ENCODE data around the gene PSEN1.
A peak's percentile ranks its signal among the peaks of the same experiment; 100 is the strongest.

The PSEN1 gene

GRCh38 chr14:73252491-73253322, 116.4 kb downstream of the PSEN1 start:
- no peaks in the 10 kb centered on the region for H3K36me3 Mint-ChIP-seq
- H3K9me3 Mint-ChIP-seq: no peaks in the 10 kb centered on the region
- no peak overlapping the region for H3K27ac Mint-ChIP-seq
- ATAC-seq (replicated peaks) (no peak), DNase-seq (no peak)
- peaks cover 19 to 21% of the 10 kb centered on the region in 2 donors for H3K4me1 Mint-ChIP-seq
- no peaks in the 10 kb centered on the region for H3K27me3 Mint-ChIP-seq
- no peak overlapping the region for H3K4me3 Mint-ChIP-seq

- Mint-ChIP-seq H3K4me3 (no peak overlapping the region), H3K9me3 (no peaks in the 10 kb centered on the region), H3K4me1 (peaks cover 13 to 16% of the 10 kb centered on the region in 2 donors), H3K27me3 (no peaks in the 10 kb centered on the region), H3K36me3 (no peaks in the 10 kb centered on the region), H3K27ac (no peak overlapping the region)
- DNase-seq (no peak), ATAC-seq (replicated peaks) (no peak)
Observed at GRCh38 chr14:73253323-73253610, 117.0 kb downstream of the PSEN1 start.

- ATAC-seq (replicated peaks) (no peak), DNase-seq (no peak)
- peaks cover 8 to 11% of the 10 kb centered on the region in 2 donors for H3K4me1 Mint-ChIP-seq
- peak overlapping the region; percentile 51 for H3K27ac Mint-ChIP-seq
- H3K4me3 Mint-ChIP-seq: no peak overlapping the region
- H3K9me3 Mint-ChIP-seq: no peaks in the 10 kb centered on the region
- H3K36me3 Mint-ChIP-seq: no peaks in the 10 kb centered on the region
- H3K27me3 Mint-ChIP-seq: no peaks in the 10 kb centered on the region
Observed at GRCh38 chr14:73253721-73254120, 117.4 kb downstream of the PSEN1 start.

- ATAC-seq (replicated peaks): no peak
- H3K36me3 Mint-ChIP-seq: no peaks in the 10 kb centered on the region
- no peak for DNase-seq
- peaks cover 3 to 5% of the 10 kb centered on the region in 2 donors for H3K4me1 Mint-ChIP-seq
- no peaks in the 10 kb centered on the region for H3K9me3 Mint-ChIP-seq
- no peak overlapping the region for H3K27ac Mint-ChIP-seq
- H3K4me3 Mint-ChIP-seq: no peak overlapping the region
- H3K27me3 Mint-ChIP-seq: no peaks in the 10 kb centered on the region
Observed at GRCh38 chr14:73254247-73255004, 118.1 kb downstream of the PSEN1 start.

- Mint-ChIP-seq H3K4me1 (peaks cover 0 to under 1% of the 10 kb centered on the region in 2 donors), H3K4me3 (no peak overlapping the region), H3K27ac (no peak overlapping the region), H3K9me3 (no peaks in the 10 kb centered on the region), H3K27me3 (no peaks in the 10 kb centered on the region), H3K36me3 (no peaks in the 10 kb centered on the region)
- ATAC-seq (replicated peaks): no peak
- no peak for DNase-seq
Observed at GRCh38 chr14:73255005-73255400, 118.7 kb downstream of the PSEN1 start.

GRCh38 chr14:73255693-73256225, 119.5 kb downstream of the PSEN1 start:
- Mint-ChIP-seq H3K27ac (no peak overlapping the region), H3K4me3 (no peak overlapping the region), H3K4me1 (no peaks in the 10 kb centered on the region), H3K9me3 (no peaks in the 10 kb centered on the region), H3K27me3 (no peaks in the 10 kb centered on the region), H3K36me3 (no peaks in the 10 kb centered on the region)
- ATAC-seq (replicated peaks): no peak
- DNase-seq: no peak

GRCh38 chr14:73258076-73258475, 121.8 kb downstream of the PSEN1 start:
- no peaks in the 10 kb centered on the region for H3K4me1 Mint-ChIP-seq
- H3K4me3 Mint-ChIP-seq: no peak overlapping the region
- DNase-seq: no peak
- ATAC-seq (replicated peaks): no peak
- H3K9me3 Mint-ChIP-seq: no peaks in the 10 kb centered on the region
- H3K27ac Mint-ChIP-seq: no peak overlapping the region
- H3K27me3 Mint-ChIP-seq: no peaks in the 10 kb centered on the region
- no peaks in the 10 kb centered on the region for H3K36me3 Mint-ChIP-seq

GRCh38 chr14:73258845-73259611, 122.7 kb downstream of the PSEN1 start:
- ATAC-seq (replicated peaks) (no peak), DNase-seq (no peak)
- Mint-ChIP-seq H3K36me3 (no peaks in the 10 kb centered on the region), H3K4me1 (no peaks in the 10 kb centered on the region), H3K4me3 (no peak overlapping the region), H3K9me3 (no peaks in the 10 kb centered on the region), H3K27me3 (peaks cover 0 to 3% of the 10 kb centered on the region in 2 donors), H3K27ac (no peak overlapping the region)

GRCh38 chr14:73259837-73260236, 123.5 kb downstream of the PSEN1 start:
- DNase-seq: no peak
- H3K27me3 Mint-ChIP-seq: peaks cover 0 to 8% of the 10 kb centered on the region in 2 donors
- no peaks in the 10 kb centered on the region for H3K9me3 Mint-ChIP-seq
- H3K4me3 Mint-ChIP-seq: no peak overlapping the region
- no peak overlapping the region for H3K27ac Mint-ChIP-seq
- no peak for ATAC-seq (replicated peaks)
- no peaks in the 10 kb centered on the region for H3K4me1 Mint-ChIP-seq
- no peaks in the 10 kb centered on the region for H3K36me3 Mint-ChIP-seq

GRCh38 chr14:73260574-73260973, 124.3 kb downstream of the PSEN1 start:
- no peak overlapping the region for H3K27ac Mint-ChIP-seq
- DNase-seq: no peak
- H3K4me3 Mint-ChIP-seq: no peak overlapping the region
- no peaks in the 10 kb centered on the region for H3K36me3 Mint-ChIP-seq
- no peaks in the 10 kb centered on the region for H3K4me1 Mint-ChIP-seq
- H3K9me3 Mint-ChIP-seq: no peaks in the 10 kb centered on the region
- ATAC-seq (replicated peaks): no peak
- H3K27me3 Mint-ChIP-seq: peaks cover 0 to 8% of the 10 kb centered on the region in 2 donors

GRCh38 chr14:73261075-73261474, 124.8 kb downstream of the PSEN1 start:
- ATAC-seq (replicated peaks) (no peak), DNase-seq (no peak)
- Mint-ChIP-seq H3K36me3 (no peaks in the 10 kb centered on the region), H3K27me3 (peaks cover 0 to 8% of the 10 kb centered on the region in 2 donors), H3K27ac (no peak overlapping the region), H3K9me3 (no peaks in the 10 kb centered on the region), H3K4me1 (no peaks in the 10 kb centered on the region), H3K4me3 (no peak overlapping the region)

- Mint-ChIP-seq H3K27ac (peak overlapping the region; percentile 3), H3K4me3 (no peak overlapping the region), H3K9me3 (no peaks in the 10 kb centered on the region), H3K36me3 (no peaks in the 10 kb centered on the region), H3K4me1 (no peaks in the 10 kb centered on the region), H3K27me3 (peaks cover 0 to 8% of the 10 kb centered on the region in 2 donors)
- DNase-seq: no peak
- ATAC-seq (replicated peaks): no peak
Observed at GRCh38 chr14:73261520-73262426, 125.5 kb downstream of the PSEN1 start.

GRCh38 chr14:73262427-73263183, 126.3 kb downstream of the PSEN1 start:
- Mint-ChIP-seq H3K27me3 (peaks cover 0 to 8% of the 10 kb centered on the region in 2 donors), H3K36me3 (no peaks in the 10 kb centered on the region), H3K4me3 (no peak overlapping the region)

More at GRCh38 chr14:73262427-73263183, 126.3 kb downstream of the PSEN1 start:
- no peak overlapping the region for H3K27ac Mint-ChIP-seq
- no peaks in the 10 kb centered on the region for H3K9me3 Mint-ChIP-seq
- no peak for DNase-seq
- ATAC-seq (replicated peaks): no peak
- H3K4me1 Mint-ChIP-seq: no peaks in the 10 kb centered on the region

Data from stimulated activated naive B cell treated with anti-CD40 and anti-IgM and Interleukin-4, amounts not matched to agents 10 μg/mL and 1 μg/mL and 100 μg/mL, for 72 hours (primary cell).